Vagina (tissue), 2 donors: ENCODE results near the gene INSC. TPM values are rescaled to one million over a fixed set of nuclear protein-coding genes. Genes with fewer than 3 reads are reported as not detected.
"Not testable (repeated sequence)": the region's sequence is repeated elsewhere in the genome, so short reads cannot be mapped to it uniquely, and the experiment has no call there.

Experiments
- DNase-seq, 2 donors: peaks; one replicate each; pipeline ENCODE4 v3.0.0-alpha.2; 2017; ENCODE audit errors: extremely low spot score in 2 of 2
- H3K27ac ChIP-seq: fragments of 200-600 bp; sonication (generic); one replicate; pipeline ENCODE4 v1.5.1; 2019
- H3K27me3 ChIP-seq: fragments of 200-600 bp; sonication (generic); one replicate; pipeline ENCODE4 v1.5.1; 2019
- H3K36me3 ChIP-seq, 2 donors: fragments of 200-600 bp; sonication (generic); one replicate each; pipeline ENCODE4 v1.5.1; 2017 to 2019
- H3K4me1 ChIP-seq: fragments of 200-600 bp; sonication (generic); one replicate; pipeline ENCODE4 v1.5.1; 2019
- H3K4me3 ChIP-seq, 2 donors: fragments of 200-600 bp; sonication (generic); 1 replicate in 1 of 2; 2 replicates in 1 of 2; pipeline ENCODE4 v1.5.1; 2016 to 2019
- H3K9me3 ChIP-seq: fragments of 200-600 bp; sonication (generic); one replicate; pipeline ENCODE4 v1.5.1; 2019
- POLR2A ChIP-seq, 2 donors: fragments of 450-650 bp; IDR thresholded peaks; one replicate each; pipeline ENCODE4 v1.6.1; 2017; ENCODE audit warnings: antibody characterized with exemption in 2 of 2, mild to moderate bottlenecking in 2 of 2, moderate library complexity in 2 of 2
- POLR2AphosphoS5 ChIP-seq, 2 donors: sonication (generic); formaldehyde crosslinking; IDR thresholded peaks; one replicate each; pipeline ENCODE4 v1.9.0; 2017; ENCODE audit warnings: antibody characterized with exemption in 2 of 2, mild to moderate bottlenecking in 2 of 2, low read depth in 1 of 2; ENCODE audit not compliant: insufficient read depth in 1 of 2
- intact Hi-C: fragments of 100-400 bp; cut with DNase I; formaldehyde crosslinking; loops from one replicate; pipeline ENCODE4 v1.15.1; 2023
- total RNA-seq: library from RNA; depleted of rRNA; stranded (reverse); fragments of >200 nt; gene quantifications from one replicate; pipeline ENCODE4 v1.2.3, GENCODE V29; 2016
- TF ChIP-seq, protein P1 (sequence below), 3 experiments: fragments of 450-650 bp in 2 of 3; fragments of 200-600 bp in 1 of 3; sonication (generic) in 1 of 3; IDR thresholded peaks; one replicate each; pipeline ENCODE4 v1.5.1; 2017 to 2019; ENCODE audit warnings: antibody characterized with exemption in 3 of 3, mild to moderate bottlenecking in 2 of 3, moderate library complexity in 2 of 3

Gene INSC
- 3.2 TPM for total RNA-seq

GRCh38 chr11:15114501-15115475, at the start of gene INSC:
Gene INSC, plus strand, starts transcription at chr11:15114923. Its CDS starts 34,252 bp downstream, at chr11:15149175.
- H3K4me3 ChIP-seq, result peak within 1 kb of the TSS; percentile 15 to 16
- H3K36me3 ChIP-seq, result no peaks in the 10 kb centered on the region
- H3K27ac ChIP-seq, result no peak within 1 kb of the TSS
- H3K27me3 ChIP-seq, result no peaks in the 10 kb centered on the region
- H3K4me1 ChIP-seq, result no peaks in the 10 kb centered on the region
- intact Hi-C loops, result no loop called here
- DNase-seq, result no peak
- no peaks in the 10 kb centered on the region for H3K9me3 ChIP-seq
- no peak for TF ChIP-seq POLR2A (IDR thresholded peaks at IDR 0.05)
- TF ChIP-seq, protein P1, sequence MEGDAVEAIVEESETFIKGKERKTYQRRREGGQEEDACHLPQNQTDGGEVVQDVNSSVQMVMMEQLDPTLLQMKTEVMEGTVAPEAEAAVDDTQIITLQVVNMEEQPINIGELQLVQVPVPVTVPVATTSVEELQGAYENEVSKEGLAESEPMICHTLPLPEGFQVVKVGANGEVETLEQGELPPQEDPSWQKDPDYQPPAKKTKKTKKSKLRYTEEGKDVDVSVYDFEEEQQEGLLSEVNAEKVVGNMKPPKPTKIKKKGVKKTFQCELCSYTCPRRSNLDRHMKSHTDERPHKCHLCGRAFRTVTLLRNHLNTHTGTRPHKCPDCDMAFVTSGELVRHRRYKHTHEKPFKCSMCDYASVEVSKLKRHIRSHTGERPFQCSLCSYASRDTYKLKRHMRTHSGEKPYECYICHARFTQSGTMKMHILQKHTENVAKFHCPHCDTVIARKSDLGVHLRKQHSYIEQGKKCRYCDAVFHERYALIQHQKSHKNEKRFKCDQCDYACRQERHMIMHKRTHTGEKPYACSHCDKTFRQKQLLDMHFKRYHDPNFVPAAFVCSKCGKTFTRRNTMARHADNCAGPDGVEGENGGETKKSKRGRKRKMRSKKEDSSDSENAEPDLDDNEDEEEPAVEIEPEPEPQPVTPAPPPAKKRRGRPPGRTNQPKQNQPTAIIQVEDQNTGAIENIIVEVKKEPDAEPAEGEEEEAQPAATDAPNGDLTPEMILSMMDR (IDR thresholded peaks at IDR 0.05), result no peak
- TF ChIP-seq POLR2AphosphoS5 (IDR thresholded peaks at IDR 0.05; ENCODE audit: insufficient read depth in 1 of 2, low read depth in 1 of 2), result no peak

- H3K4me3 ChIP-seq, H3K36me3 ChIP-seq, H3K27me3 ChIP-seq, DNase-seq, H3K9me3 ChIP-seq, H3K27ac ChIP-seq, intact Hi-C loops: not testable (repeated sequence)
- H3K4me1 ChIP-seq, result peaks cover 17% of the 10 kb centered on the region
Observed at GRCh38 chr11:15069751-15070150, 45.0 kb upstream of the INSC start.

GRCh38 chr11:15071556-15072255, 43.0 kb upstream of the INSC start:
- intact Hi-C loops, result no loop called here
- H3K4me3 ChIP-seq, result no peak overlapping the region
- H3K4me1 ChIP-seq, result peaks cover 18% of the 10 kb centered on the region
- no peaks in the 10 kb centered on the region for H3K27me3 ChIP-seq
- no peak overlapping the region for H3K27ac ChIP-seq
- DNase-seq, result no peak
- TF ChIP-seq POLR2AphosphoS5 (IDR thresholded peaks at IDR 0.05; ENCODE audit: insufficient read depth in 1 of 2, low read depth in 1 of 2) (no peak), POLR2A (IDR thresholded peaks at IDR 0.05) (no peak)
- TF ChIP-seq, protein P1 (IDR thresholded peaks at IDR 0.05), result no peak
- H3K36me3 ChIP-seq, result no peaks in the 10 kb centered on the region
- H3K9me3 ChIP-seq, result no peaks in the 10 kb centered on the region

DNA sequence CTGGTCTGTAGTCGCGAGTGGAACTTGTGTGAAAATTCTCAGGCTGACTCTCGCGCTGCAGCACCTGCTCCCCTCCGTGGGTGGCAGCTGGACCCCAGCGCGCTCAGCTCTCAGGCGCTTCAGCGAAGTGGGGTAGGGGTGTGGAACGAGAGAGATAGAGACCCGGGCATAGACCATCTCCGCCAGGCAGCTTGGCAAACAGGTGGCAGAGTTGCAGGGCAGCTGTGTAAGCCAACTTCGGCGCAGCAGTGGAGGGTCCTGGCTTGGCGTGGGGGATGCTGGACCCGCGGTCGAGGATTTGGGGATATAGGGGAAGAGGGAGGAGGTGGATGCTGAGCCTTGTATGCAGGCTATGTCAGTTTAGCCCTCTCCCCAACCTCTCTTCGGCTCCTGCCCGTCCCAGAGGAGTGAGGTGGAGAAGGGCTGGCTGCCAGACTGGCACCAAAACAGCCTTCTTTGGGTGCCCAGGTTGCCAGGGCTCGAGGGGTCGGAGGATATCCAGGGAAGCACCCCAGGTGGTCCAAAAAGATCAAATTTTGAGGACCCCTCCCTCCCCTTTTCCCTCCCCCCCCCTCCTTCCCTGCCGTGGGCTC, 42.1 kb upstream of the INSC start:
- H3K4me1 ChIP-seq, result peaks cover 18% of the 10 kb centered on the region
- H3K36me3 ChIP-seq, result no peaks in the 10 kb centered on the region
- no peak overlapping the region for H3K4me3 ChIP-seq
- H3K9me3 ChIP-seq, result no peaks in the 10 kb centered on the region
- H3K27me3 ChIP-seq, result no peaks in the 10 kb centered on the region
- intact Hi-C loops, result no loop called here
- DNase-seq, result no peak
- no peak overlapping the region for H3K27ac ChIP-seq
- no peak for TF ChIP-seq POLR2AphosphoS5 (IDR thresholded peaks at IDR 0.05; ENCODE audit: insufficient read depth in 1 of 2, low read depth in 1 of 2)
- TF ChIP-seq, protein P1 (IDR thresholded peaks at IDR 0.05), result no peak
- TF ChIP-seq POLR2A (IDR thresholded peaks at IDR 0.05), result no peak

GRCh38 chr11:15073361-15074205, 41.1 kb upstream of the INSC start, which contains the start of gene CALCB:
Gene CALCB, plus strand, starts transcription at chr11:15073593. Its CDS starts 1,126 bp downstream, at chr11:15074719.
- peak within 1 kb of the TSS; percentile 24 to 33 for H3K4me3 ChIP-seq
- H3K27me3 ChIP-seq, result no peaks in the 10 kb centered on the region
- H3K9me3 ChIP-seq, result no peaks in the 10 kb centered on the region
- no peaks in the 10 kb centered on the region for H3K36me3 ChIP-seq
- intact Hi-C loops, result no loop called here
- H3K27ac ChIP-seq, result no peak within 1 kb of the TSS
- peaks cover 18% of the 10 kb centered on the region for H3K4me1 ChIP-seq
- no peak for DNase-seq
- TF ChIP-seq POLR2A (IDR thresholded peaks at IDR 0.05), result no peak
- TF ChIP-seq POLR2AphosphoS5 (IDR thresholded peaks at IDR 0.05; ENCODE audit: insufficient read depth in 1 of 2, low read depth in 1 of 2), result no peak
- TF ChIP-seq, protein P1 (IDR thresholded peaks at IDR 0.05), result no peak
